ENCODE data around the gene PRDX5.

Gene PRDX5

DNA sequence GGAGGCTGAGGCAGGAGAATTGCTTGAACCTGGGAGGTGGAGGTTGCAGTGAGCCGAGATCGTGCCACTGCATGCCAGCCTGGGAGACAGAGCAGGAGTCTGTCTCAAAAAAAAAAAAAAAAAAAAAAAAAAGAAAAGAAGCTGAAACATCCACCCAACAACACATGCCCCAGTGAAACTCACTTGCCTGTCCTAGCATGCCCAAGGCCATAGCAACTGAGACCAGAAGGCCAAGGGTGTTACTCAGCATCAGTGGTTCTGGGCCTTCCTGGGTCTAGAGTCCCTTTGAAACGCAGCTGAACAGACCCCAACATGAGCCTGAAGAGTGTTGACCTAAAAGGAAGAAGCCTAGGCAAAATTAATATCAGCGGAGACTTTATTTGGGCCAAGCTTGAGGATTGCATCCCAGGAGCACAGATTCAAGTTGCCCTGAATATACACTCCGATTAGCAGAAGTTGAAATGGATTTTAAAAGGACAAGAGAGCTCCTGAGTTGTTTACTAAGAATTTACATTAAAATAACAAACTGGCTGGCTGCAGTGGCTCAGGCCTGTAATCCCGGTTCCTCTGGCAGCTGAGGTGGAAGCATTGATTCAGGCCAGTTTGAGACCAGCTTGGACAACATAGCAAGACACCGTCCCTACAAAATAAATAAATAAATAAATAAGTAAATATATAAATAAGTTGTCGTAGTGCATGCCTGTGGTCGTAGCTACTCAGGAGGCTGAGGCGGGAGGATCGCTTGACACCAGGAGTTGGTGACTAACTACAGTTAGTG is 7.0 kb downstream of the PRDX5 start:
- no peak for DNase-seq (ENCODE audit: low read depth, low spot score)

DNA sequence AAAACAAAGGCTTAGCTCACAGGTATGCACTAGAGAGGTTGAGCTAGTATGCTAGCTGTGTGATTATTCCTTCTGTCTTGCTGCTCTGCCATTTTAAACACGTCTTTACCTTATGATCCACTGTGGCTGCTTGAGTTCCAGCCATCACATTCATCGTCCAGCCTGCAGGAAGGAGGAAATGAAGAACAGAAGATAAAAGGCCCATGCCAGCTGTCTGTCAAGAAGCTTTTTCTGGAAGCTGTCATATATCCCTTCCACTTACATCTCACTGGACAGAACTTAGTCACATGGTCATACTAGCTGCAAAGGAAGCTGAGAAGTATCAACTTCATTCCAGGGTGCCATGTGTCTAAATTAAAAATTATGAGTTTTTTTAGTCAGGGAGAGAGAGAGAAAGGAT is 9.5 kb downstream of the PRDX5 start:
- no peak for DNase-seq (ENCODE audit: low read depth, low spot score)

DNA sequence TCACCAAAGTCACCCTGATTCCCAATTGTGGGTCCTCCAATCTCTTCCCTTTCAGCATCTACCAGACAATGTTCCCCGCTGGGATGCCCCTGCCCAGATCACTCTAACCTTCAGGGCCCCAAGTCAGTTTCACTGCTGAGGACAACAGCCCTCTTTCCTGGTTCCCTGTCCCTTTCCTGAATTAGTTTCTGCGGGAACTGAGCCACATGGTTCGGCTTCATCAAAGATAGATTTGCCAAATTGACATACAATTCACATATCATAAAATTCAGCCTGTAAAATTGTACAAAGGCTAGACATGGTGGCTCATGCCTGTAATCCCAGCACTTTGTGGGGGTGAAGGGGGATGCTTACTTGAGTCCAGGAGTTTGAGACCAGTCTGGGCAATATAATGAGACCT is 10.1 kb downstream of the PRDX5 start:
- no peak for DNase-seq (ENCODE audit: low read depth, low spot score)

DNA sequence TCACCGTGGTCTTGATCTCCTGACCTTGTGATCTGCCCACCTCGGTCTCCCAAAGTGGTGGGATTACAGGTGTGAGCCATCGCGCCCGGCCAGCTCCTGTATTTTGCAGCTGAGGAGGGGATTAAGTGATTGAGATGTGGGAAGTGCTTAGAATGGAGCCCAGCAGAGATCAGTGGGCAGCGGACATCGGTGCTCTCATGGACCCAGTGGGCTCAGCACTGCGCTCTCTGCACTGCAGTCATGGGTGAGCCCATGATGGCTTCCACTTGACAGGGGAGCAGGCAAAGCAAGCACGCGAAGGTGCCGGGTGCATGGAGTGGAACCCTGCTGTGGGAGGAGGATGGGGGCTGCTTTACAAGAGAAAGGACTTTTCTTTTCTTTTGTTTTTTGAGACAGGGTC is 13.0 kb downstream of the PRDX5 start:
- DNase-seq (ENCODE audit: low read depth, low spot score): no peak

DNA sequence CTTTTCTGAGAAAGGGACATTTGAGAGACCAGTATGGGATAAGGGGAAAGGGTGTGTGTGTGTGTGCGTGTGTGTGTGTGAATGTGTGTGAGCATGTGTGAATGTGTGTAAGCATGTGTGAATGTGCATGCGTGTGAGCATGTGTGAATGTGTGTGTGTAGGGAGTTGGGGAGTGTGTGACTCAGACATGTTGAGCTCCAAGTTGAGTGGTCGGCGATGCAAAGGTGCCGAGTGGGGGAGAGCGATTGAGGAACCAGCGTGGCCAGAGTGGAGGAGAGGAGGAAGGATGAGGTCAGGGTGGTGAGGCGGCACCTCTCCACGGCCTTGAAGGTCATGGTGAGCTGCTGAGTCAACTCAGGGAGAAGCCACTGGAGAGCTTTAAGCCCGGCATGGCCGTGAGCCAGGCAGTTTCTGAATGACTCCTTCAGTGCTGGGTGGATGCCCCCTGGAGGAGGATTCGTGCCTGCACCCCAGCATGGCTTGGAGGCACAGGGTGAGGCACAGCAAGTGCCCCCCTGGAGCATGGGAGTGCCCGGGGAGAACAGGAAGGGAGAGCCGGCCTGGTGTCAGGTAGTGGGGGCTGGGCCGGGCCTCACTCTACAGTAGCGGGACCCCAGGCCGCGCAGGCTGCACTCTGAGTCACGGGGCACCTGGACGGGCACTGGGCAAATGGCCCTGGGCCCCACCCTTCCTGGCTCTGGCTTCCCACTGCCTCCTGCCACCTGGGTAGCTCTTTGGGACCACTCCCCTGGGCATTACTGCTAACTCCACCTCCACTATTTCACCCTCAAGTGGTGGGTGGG is 13.8 kb downstream of the PRDX5 start:
- peak; percentile 36 for DNase-seq (ENCODE audit: low read depth, low spot score)

DNA sequence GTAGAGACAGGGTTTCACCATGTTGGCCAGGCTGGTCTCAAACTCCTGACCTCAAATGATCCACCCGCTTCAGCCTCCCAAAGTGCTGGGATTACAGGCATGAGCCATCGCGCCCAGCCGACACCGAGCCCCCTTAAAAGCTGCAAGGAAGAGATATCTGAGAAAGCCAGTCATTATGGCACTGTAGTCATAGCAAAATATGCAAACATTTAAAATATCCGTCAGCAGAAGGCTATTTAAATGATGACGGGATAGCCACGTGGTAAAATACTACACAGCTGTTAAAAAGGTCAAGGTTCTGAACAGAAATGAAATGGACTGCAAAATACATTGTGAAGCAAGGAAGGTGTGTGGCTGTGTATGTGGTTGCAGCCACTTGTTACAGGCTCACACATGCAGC is 15.6 kb downstream of the PRDX5 start:
- DNase-seq (ENCODE audit: low read depth, low spot score): no peak

DNA sequence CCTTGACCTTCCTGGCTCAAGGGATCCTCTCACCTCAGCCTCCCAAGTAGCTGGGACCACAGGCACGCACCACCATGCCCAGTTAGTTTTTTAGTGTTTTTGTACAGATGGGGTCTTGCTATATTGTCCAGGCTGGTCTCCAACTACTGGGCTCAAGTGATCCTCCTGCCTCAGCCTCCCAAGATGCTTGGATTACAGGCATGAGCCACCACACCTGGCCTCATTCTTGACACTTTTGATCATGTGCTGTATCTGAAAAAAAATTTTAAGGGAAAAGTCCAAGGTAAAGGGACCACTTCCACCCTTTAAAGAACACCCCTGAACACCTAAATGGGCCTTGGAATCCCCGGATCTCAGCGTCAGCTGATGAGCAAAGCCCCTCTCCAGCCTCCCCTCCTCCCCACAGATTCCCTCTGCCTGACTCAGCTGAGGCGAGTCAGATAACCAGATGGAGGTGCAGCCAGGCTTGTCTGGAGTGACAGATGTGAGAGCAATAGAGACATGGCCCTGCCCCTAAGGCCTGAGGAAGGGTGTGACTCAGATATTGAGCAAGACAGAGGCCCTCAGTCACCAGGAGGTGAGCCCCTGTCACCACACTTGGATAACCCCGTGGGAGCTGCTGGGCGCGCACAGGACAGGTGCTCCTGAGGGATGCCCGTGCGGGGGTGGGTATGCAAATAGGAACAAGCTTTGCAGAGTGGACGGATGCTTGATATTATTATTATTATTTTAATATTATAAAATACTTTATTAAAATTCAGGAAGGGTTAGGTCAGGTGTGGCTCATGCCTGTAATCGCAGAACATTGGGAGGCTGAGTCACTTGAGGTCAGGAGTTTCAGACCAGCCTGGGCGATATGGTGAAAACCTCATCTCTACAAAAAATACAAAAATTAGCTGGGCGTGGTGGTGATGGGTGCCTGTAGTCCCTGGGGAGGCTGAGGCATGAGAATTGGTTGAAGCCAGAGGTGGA is 17.1 kb downstream of the PRDX5 start:
- DNase-seq (ENCODE audit: low read depth, low spot score): no peak

DNA sequence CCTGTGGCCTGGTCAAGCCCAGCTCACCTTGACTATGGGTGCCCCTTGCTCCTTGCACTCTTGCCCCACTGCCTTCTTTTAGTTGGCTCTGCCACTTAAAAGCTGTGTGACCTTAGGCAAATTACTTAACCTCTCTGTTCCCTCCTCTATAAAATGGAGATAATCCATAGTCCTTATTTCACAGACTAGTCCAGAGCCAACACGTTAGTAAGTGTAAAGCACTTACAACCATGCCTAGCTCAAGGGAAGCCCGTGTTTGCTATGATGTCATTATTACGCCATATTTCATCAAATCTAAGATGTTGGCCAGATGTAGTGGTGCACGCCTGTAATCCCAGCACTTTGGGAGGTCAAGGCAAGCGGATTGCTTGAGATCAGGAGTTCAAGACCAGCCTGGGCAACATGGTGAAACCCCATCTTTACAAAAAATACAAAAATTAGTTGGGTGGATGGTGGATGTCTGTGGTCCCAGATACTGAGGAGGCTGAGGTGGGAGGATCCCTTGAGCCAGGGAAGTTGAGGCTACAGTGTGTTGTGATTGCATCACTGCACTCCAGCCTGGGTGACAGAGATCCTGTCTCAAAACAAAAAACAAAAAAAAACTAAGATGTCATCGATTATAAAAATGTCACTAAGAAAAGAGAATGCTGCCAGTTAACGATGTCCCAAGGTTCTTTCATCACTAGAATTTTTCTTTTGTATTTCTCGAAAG is 19.8 kb downstream of the PRDX5 start:
- DNase-seq (ENCODE audit: low read depth, low spot score): no peak

DNA sequence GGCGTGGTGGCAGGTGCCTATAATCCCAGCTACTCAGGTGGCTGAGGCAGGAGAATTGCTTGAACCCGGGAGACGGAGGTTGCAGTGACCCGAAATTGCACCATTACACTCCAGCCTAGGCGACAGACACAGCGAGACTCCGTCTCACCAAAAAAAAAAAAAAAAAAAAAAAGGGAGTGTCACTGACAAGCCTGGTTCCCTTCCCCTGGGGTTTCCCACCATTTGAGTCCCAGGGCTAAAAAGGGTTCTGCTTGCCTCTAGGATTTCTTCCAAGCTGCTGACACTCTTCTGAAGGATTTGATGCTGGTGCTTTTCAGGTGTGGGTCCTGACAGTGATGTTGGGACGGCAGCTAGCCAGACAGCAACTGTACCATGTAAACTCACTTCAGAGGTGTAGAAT is 20.8 kb downstream of the PRDX5 start:
- no peak for DNase-seq (ENCODE audit: low read depth, low spot score)

DNA sequence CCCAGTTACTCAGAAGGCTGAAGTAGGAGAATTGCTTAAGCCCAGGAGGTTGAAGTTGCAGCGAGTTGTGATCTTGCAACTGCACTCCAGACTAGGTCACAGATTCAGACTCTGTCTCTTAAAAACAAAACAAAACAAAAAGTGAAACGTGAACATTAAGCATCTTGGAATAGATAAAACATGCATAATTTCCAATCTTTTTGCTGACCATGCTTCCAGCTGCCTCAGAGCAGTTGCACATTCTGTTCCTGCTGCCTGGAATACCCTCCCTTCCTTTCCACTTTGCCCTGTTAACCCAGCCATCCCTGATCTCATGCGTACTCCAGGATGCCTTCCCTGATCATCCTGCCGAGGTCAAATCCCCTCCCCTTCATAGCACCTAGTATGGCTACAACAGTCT is 21.4 kb downstream of the PRDX5 start:
- no peak for DNase-seq (ENCODE audit: low read depth, low spot score)

DNA sequence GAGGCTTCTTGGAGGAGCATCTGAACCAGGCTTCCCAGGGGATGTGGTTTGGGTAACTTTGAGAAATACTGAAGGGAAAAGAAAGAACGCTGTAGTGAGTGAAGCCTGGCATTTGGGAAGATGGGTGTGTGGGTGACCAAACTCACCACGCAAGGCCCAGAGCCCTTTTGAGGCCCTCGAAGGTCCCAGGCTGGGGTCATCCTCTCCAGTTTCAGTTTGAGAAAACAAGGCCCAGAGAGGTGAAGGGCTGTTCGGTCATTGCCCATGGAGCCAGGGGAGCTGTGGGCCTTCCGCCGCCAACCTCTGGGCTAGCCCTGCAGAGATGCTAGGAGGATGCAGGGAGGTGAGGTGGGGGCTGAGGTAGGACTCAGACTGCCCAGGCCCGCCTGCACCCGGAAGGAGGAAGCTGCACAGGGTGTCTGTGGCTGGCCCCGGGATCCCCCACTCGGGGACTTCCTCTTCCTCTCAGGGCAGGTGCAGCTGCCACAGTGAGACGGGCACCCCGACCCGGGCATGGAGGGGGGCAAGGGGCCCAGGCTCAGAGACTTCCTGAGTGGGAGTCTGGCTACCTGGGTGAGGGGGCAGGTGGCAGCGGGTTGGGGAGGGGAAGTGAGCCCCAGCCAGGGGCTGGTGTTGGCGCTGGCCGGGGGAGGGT is 22.0 kb downstream of the PRDX5 start, which contains the start of gene CCDC88B:
TSS of gene CCDC88B (plus strand) at position 451 of the 655 bp plus-strand sequence. CDS start at position 514, 63 bp downstream.
- peak; percentile 70 for DNase-seq (ENCODE audit: low read depth, low spot score)

DNA sequence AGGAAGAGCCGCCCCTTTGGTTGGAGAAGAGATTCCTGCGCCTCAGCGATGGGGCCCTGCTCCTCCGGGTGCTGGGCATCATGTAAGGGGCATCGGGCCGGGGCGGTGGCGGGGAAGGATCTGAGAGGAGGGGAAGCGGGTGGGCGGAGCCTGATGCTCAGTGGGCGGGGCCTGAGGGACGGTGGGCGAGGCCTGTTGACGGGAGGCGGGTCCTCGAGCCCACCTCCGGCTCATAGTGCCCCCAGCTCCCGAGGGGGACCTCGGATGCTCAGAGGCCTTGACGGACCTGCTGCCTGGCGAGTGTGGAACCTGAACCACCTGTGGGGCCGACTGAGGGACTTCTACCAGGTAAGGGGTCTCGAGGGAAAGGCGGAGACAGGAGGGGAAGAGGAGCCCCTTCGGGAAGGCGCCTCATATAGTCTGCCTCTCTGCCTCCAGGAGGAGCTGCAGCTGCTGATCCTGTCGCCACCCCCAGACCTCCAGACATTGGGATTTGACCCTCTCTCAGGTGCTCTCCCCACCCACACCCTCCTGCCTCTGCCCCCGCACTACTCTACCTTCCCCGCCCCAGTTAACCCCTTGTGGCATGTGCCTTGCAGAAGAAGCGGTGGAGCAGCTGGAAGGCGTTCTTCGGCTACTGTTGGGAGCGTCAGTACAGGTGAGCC is 22.9 kb downstream of the PRDX5 start:
- DNase-seq (ENCODE audit: low read depth, low spot score): peak; percentile 56

DNA sequence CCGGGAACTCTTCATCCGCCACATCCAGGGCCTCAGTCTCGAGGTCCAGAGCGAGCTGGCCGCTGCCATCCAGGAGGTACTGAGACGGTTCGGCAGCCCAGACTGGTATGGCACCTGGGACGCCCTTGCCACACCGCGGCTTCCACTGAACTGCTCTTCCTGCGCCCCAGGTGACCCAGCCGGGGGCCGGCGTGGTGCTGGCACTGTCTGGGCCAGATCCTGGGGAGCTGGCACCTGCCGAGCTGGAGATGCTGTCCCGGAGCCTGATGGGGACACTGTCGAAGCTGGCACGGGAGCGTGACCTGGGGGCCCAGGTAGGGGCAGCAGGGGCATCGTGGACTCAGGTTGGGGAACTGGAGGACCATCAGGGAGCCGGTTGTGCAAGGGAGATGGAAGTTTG is 23.5 kb downstream of the PRDX5 start:
- DNase-seq (ENCODE audit: low read depth, low spot score): no peak

DNA sequence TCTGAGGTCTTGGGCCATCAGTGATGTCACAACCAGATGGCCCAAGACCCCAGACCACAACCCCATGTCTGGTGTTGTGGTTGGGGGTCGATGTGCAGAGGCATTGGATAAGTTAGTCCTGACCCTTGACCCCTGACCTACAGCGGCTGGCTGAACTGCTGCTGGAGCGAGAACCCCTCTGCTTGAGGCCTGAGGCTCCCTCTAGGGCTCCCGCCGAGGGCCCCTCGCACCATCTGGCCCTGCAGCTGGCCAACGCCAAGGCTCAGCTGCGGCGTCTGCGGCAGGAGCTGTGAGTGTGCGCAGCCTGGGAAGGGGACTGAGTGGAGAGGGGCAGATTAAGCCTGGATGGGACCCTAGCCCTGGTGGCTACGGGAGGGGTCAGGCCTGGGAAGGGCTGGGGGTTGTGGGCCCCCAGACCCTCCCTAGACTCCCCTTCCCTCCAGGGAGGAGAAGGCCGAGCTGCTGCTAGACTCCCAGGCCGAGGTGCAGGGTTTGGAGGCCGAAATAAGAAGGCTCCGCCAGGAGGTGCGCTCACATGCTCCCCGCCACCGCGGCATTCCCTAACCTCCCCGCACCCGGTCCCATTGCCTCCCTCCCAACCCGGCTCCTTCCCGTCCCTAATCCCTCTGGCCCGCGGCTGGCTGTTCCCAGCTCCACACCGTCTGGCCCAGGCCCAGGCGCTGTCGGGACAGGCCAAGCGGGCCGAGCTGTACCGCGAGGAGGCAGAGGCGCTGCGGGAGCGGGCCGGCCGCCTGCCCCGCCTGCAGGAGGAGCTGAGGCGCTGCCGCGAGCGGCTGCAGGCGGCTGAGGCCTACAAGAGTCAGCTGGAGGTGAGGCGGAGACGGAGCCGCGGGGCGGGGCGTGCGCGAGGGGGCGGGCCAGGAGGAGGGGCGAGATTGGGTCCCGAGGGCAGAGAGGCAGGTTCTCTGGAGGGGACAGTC is 24.2 kb downstream of the PRDX5 start:
- peak; percentile 66 for DNase-seq (ENCODE audit: low read depth, low spot score)

DNA sequence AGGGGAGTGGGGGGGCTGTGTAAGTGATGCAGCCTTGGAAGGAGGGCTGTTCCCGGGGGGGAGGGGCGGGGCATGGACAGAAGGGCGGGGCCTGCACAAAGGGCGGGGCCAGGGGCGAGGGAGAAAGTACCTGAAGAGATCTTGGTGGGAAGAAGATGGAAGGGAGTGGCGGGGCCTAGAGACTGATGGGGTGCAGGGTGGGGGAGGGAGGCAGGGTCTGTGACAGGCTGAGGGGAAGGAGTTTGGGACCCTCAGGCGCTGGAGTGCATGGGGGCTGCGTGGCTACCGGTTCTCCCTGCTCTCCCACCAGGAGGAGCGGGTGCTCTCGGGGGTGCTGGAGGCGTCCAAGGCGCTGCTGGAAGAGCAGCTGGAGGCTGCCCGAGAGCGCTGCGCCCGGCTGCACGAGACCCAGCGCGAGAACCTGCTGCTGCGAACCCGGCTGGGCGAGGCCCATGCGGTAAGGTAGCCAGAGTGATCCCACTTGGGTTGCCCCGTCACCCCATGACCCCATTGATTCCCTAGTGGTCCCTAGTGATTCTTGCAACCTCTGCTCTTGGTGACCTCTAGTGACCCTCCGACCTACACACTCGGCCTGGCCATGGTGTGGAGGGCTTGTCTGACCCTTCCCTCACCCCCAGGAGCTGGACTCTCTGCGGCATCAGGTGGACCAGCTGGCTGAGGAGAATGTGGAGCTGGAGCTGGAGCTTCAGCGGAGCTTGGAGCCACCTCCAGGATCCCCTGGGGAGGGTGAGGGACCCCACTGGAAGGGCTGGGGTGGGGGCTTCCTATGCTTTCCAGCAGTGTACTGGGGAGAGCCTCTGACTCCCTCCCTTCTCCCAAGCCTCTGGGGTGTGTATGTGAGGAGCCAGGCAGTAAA is 25.2 kb downstream of the PRDX5 start:
- no peak for DNase-seq (ENCODE audit: low read depth, low spot score)

DNA sequence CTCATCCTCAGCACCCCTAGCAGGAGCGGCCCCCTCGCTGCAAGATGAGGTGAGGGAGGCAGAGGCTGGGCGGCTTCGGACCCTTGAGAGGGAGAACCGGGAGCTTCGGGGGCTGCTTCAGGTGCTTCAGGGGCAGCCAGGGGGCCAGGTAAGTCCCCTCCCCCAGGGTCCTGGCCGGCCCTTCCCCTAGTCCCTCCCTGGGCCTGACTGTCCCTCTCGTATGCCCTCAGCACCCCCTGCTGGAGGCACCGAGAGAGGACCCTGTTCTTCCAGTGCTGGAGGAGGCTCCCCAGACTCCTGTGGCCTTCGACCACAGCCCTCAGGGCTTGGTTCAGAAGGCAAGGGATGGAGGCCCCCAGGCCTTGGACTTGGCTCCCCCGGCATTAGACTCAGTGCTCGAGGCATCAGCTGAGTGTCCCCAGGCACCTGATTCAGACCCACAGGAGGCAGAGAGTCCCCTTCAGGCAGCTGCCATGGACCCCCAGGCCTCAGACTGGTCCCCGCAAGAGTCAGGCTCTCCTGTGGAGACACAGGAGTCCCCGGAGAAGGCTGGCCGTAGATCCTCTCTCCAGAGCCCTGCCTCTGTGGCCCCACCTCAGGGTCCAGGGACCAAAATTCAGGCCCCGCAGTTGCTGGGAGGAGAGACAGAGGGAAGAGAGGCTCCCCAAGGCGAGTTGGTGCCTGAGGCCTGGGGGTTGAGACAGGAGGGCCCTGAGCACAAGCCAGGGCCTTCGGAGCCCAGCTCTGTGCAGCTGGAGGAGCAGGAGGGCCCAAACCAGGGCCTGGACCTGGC is 26.0 kb downstream of the PRDX5 start:
- no peak for DNase-seq (ENCODE audit: low read depth, low spot score)

DNA sequence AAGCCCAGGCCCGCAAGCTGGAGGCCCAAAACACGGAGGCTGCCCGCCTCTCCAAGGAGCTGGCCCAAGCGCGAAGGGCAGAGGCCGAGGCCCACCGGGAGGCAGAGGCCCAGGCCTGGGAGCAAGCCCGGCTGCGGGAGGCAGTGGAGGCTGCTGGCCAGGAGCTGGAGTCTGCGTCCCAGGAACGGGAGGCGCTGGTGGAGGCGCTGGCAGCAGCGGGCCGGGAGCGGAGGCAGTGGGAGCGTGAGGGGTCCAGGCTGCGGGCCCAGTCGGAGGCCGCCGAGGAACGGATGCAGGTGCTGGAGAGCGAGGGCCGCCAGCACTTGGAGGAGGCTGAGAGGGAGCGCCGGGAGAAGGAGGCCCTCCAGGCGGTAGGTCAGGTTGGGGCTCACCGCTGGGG is 26.9 kb downstream of the PRDX5 start:
- no peak for DNase-seq (ENCODE audit: low read depth, low spot score)

Measured in activated CD4-positive, CD25-positive, alpha-beta regulatory T cell treated with anti-CD3 and anti-CD28 coated beads, Interleukin-2, amount 50 U/mL, for 16 hours (primary cell).